ENCODE data around the gene C9orf78. TPM values are rescaled to one million over a fixed set of nuclear protein-coding genes. Genes with fewer than 3 reads are reported as not detected.

The C9orf78 gene
- total and polyA plus RNA-seq, 9 of the 15 experiments (the other 6 are each of a cell fraction or from before 2014, with no cell fraction given) = 94.6 to 266 (median 202) TPM

DNA sequence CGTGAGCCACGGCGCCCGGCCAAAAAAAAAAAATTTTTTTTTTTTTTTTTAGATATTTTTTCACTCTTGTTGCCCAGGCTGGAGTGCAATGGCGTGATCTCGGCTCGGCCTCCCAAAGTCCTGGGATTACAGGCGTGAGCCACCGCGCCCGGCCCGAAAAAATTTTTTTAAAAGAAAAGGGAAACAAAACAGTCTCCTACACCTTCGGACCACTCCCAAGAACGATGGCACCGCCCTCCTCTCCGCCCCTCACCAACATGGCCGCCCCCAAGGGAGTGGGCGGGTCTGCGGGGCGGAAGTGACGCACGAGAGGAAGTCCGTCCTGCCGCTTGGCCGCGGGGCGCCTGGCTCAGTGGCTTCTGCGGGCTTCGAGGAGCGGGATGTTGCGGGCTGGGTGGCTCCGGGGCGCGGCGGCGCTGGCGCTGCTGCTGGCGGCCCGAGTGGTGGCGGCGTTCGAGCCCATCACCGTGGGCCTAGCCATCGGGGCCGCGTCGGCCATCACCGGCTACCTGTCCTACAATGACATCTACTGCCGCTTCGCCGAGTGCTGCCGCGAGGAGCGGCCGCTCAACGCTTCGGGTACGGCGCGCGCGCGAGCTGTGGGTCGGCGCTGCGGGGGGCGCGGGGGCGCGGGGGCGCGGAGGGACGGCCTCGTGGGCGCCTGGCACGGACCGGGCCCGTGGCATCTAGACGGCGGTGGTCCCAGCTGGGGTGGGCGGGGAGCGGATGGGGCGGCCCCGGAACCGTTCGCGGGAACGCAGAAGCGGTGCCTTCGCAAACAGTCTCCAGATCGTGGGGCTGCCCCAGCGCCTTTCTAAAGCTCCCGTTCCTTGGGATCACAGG lies 32.0 kb downstream of the C9orf78 start, which contains the start of gene TOR1B (continued):
- TF ChIP-seq, protein P1, sequence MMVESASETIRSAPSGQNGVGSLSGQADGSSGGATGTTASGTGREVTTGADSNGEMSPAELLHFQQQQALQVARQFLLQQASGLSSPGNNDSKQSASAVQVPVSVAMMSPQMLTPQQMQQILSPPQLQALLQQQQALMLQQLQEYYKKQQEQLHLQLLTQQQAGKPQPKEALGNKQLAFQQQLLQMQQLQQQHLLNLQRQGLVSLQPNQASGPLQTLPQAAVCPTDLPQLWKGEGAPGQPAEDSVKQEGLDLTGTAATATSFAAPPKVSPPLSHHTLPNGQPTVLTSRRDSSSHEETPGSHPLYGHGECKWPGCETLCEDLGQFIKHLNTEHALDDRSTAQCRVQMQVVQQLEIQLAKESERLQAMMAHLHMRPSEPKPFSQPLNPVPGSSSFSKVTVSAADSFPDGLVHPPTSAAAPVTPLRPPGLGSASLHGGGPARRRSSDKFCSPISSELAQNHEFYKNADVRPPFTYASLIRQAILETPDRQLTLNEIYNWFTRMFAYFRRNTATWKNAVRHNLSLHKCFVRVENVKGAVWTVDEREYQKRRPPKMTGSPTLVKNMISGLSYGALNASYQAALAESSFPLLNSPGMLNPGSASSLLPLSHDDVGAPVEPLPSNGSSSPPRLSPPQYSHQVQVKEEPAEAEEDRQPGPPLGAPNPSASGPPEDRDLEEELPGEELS (CRISPR knock-in tag; IDR thresholded peaks at IDR 0.05; ENCODE audit: borderline replicate concordance) = 0 out of 2 replicates have a peak, but pooled peaks have one; percentile 45
- TF ChIP-seq ZNF696 (CRISPR knock-in tag; conservative IDR thresholded peaks at IDR 0.05) = no peak
- no peak for TF ChIP-seq SRF (CRISPR knock-in tag; IDR thresholded peaks at IDR 0.05)
- TF ChIP-seq ZNF384 (IDR thresholded peaks at IDR 0.05; ENCODE audit: low read depth, low read length) = peak; percentile 74; the same call in 1 of the 2 replicates
- TF ChIP-seq, protein P2, sequence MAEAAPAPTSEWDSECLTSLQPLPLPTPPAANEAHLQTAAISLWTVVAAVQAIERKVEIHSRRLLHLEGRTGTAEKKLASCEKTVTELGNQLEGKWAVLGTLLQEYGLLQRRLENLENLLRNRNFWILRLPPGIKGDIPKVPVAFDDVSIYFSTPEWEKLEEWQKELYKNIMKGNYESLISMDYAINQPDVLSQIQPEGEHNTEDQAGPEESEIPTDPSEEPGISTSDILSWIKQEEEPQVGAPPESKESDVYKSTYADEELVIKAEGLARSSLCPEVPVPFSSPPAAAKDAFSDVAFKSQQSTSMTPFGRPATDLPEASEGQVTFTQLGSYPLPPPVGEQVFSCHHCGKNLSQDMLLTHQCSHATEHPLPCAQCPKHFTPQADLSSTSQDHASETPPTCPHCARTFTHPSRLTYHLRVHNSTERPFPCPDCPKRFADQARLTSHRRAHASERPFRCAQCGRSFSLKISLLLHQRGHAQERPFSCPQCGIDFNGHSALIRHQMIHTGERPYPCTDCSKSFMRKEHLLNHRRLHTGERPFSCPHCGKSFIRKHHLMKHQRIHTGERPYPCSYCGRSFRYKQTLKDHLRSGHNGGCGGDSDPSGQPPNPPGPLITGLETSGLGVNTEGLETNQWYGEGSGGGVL (CRISPR knock-in tag; IDR thresholded peaks at IDR 0.05) = no peak
- TF ChIP-seq PHF21A (IDR thresholded peaks at IDR 0.05; ENCODE audit: borderline replicate concordance, low read depth) = no peak
- TF ChIP-seq, protein P3, sequence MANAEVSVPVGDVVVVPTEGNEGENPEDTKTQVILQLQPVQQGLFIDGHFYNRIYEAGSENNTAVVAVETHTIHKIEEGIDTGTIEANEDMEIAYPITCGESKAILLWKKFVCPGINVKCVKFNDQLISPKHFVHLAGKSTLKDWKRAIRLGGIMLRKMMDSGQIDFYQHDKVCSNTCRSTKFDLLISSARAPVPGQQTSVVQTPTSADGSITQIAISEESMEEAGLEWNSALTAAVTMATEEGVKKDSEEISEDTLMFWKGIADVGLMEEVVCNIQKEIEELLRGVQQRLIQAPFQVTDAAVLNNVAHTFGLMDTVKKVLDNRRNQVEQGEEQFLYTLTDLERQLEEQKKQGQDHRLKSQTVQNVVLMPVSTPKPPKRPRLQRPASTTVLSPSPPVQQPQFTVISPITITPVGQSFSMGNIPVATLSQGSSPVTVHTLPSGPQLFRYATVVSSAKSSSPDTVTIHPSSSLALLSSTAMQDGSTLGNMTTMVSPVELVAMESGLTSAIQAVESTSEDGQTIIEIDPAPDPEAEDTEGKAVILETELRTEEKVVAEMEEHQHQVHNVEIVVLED (CRISPR knock-in tag; IDR thresholded peaks at IDR 0.05) = peak; percentile 41
- no peak for TF ChIP-seq PHB (CRISPR knock-in tag; IDR thresholded peaks at IDR 0.05)
- no peak for TF ChIP-seq ZNF174 (CRISPR knock-in tag; IDR thresholded peaks at IDR 0.05)
- peak in 1 of 2 experiments; percentile 52; a peak in 1 of 4 replicates for TF ChIP-seq TBL1XR1 (IDR thresholded peaks at IDR 0.05; ENCODE audit: low read length in 2 of 2)
- TF ChIP-seq ZNF146 (CRISPR knock-in tag; IDR thresholded peaks at IDR 0.05; ENCODE audit: unreplicated experiment) = no peak
- TF ChIP-seq NFIX (CRISPR knock-in tag; IDR thresholded peaks at IDR 0.05; ENCODE audit: low read depth) = no peak
- no peak for TF ChIP-seq PRMT5 (CRISPR knock-in tag; IDR thresholded peaks at IDR 0.05)
- TF ChIP-seq, protein P4, sequence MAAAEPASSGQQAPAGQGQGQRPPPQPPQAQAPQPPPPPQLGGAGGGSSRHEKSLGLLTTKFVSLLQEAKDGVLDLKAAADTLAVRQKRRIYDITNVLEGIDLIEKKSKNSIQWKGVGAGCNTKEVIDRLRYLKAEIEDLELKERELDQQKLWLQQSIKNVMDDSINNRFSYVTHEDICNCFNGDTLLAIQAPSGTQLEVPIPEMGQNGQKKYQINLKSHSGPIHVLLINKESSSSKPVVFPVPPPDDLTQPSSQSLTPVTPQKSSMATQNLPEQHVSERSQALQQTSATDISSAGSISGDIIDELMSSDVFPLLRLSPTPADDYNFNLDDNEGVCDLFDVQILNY (CRISPR knock-in tag; IDR thresholded peaks at IDR 0.05) = 0 out of 2 replicates have a peak, but pooled peaks have one; percentile 57
- no peak for TF ChIP-seq ZNF239 (CRISPR knock-in tag; IDR thresholded peaks at IDR 0.05)
- TF ChIP-seq ZNF217 (CRISPR knock-in tag; IDR thresholded peaks at IDR 0.05) = no peak
- TF ChIP-seq TARDBP (IDR thresholded peaks at IDR 0.05) = no peak
- TF ChIP-seq ZNF175 (CRISPR knock-in tag; IDR thresholded peaks at IDR 0.05; ENCODE audit: low read depth) = peak; percentile 80; the same call in 1 of the 2 replicates
- TF ChIP-seq BRCA1 (IDR thresholded peaks at IDR 0.05) = no peak
- no peak for TF ChIP-seq BRCA1 (CRISPR knock-in tag; IDR thresholded peaks at IDR 0.05)
- TF ChIP-seq ZNF717 (CRISPR knock-in tag; IDR thresholded peaks at IDR 0.05) = no peak
- no peak for TF ChIP-seq SREBF1 (IDR thresholded peaks at IDR 0.05; ENCODE audit: borderline replicate concordance, low read depth, low read length)
- TF ChIP-seq POLR2G (IDR thresholded peaks at IDR 0.05; ENCODE audit: low read depth, low read length) = peak; percentile 99
